LNCAP (cell line): Measurements from ENCODE around the gene XPO1.

Experiments used
- CTCF ChIP-seq: fragments of 450-650 bp; IDR thresholded peaks from 2 replicates; pipeline ENCODE4 v1.5.1; 2017; ENCODE audit warnings: mild to moderate bottlenecking

The XPO1 gene

GRCh38 chr2:61438670-61439069, 99.5 kb downstream of the XPO1 start:
- TF ChIP-seq CTCF, result no peak

DNA sequence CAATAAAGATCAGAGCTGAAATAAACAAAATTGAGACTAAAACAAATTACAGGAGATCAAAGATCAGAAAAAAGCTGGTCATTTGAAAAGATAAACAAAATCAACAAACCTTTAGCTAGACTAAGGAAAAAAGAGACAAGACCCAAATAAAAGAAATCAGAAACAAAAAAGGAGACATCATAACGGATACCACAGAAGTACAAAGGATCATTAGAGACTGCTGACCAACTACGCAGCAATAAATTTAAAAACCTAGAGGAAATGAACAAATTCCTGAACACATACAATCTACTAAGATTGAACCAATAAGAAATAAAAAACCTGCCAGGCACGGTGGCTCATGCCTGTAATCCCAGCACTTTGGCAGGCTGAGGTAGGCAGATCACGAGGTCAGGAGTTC, 101.0 kb downstream of the XPO1 start:
- TF ChIP-seq CTCF, result no peak

DNA sequence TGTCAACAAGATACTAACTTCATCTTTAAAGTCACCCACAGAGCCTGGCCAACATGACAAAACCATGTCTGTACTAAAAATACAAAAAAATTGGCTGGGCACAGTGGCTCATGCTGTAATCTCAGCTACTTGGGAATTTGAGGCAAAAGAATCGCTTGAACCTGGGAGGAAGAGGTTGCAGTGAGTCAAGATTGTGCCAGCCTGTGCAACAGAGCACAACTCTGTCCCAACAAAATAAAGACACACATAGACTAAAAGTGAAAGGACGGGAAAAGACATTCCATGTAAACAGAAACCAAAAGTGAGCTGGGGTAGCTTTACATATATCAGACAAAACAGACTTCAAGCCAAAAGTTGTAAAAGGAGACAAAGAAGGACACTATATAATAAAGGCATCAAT, 102.1 kb downstream of the XPO1 start:
- TF ChIP-seq CTCF, result no peak

- no peak for TF ChIP-seq CTCF
Measured at GRCh38 chr2:61435291-61435690, 102.9 kb downstream of the XPO1 start.

DNA sequence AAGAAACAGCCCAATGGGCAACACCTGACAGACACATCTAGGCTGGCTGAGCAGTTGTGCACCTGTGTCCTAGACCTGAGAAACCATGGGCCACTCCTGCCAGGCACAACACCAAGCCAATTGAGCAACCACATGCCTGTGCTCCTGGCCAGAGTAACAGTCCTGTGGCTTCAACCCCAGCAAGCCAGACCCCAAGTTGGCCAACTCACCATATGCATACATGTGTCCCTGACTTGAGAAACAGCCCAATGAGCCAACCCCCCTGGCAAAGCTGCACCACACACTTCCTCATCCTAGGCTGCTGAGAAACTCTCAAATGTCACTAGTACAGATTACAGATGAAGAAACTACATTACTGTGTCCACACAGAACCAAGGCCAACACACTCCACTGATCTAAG, 103.8 kb downstream of the XPO1 start:
- no peak for TF ChIP-seq CTCF

GRCh38 chr2:61433606-61434005, 104.5 kb downstream of the XPO1 start:
- no peak for TF ChIP-seq CTCF

GRCh38 chr2:61432990-61433389, 105.2 kb downstream of the XPO1 start:
- no peak for TF ChIP-seq CTCF

- no peak for TF ChIP-seq CTCF
Measured at GRCh38 chr2:61431345-61431744, 106.8 kb downstream of the XPO1 start.
